ENCODE results near the gene DPM1.

The DPM1 gene

GRCh38 chr20:50929299-50930138 is 28.8 kb downstream of the DPM1 start:
- no peak for DNase-seq

GRCh38 chr20:50928469-50928868 is 29.9 kb downstream of the DPM1 start:
- DNase-seq = no peak

GRCh38 chr20:50926530-50926929 is 31.8 kb downstream of the DPM1 start:
- DNase-seq = no peak

DNA sequence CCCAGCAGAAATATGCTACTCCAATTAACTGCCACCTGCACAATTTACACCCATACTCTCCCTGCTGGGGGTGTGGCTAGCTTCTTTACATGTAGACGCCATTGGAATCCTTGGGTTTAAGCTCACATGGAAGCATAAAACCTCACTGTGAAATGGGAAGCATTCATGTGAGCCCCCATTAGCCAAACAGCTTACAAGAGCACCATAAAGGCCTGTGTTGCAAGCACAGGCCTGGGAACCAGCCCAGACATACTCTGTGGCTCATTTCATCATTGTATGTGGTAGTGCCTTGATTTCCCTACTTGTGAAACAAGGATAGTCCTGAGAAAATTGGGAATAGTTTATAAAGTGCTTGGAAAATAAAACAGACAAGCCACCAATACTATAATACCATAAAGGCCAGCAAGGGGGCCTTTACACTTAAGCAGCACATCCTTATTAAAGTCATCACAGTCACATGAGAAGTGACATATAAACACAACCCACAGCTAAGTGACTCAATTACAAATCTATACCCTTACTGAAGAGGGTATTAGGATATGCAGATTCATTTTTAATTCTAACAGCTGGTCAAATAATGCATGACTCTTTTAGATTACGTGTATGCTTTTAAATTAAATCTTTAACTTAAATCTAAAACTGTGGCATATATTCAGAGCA is 33.9 kb downstream of the DPM1 start:
- no peak for DNase-seq

GRCh38 chr20:50921803-50922501 is 36.4 kb downstream of the DPM1 start:
- DNase-seq = no peak

GRCh38 chr20:50920997-50921396 is 37.3 kb downstream of the DPM1 start:
- DNase-seq = no peak

DNA sequence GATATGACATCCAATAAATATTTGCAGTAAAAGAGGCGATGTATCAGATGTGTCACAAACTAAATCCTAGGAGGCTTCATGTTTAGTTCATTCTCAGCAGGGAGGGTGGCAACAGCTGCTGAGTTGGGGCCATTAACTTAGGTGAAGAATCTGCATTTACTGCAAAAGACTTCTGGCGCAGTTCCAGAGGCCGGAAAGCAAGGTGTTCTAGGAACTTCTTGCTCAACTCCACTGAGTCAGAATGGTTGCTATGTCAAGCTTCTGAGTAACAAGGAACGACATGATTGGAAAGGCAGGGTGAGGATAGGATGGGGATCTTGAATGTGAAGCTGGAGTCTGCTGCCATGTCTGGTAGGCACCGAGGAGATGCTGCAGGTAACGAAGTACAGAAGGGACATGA is 38.8 kb downstream of the DPM1 start:
- no peak for DNase-seq

DNA sequence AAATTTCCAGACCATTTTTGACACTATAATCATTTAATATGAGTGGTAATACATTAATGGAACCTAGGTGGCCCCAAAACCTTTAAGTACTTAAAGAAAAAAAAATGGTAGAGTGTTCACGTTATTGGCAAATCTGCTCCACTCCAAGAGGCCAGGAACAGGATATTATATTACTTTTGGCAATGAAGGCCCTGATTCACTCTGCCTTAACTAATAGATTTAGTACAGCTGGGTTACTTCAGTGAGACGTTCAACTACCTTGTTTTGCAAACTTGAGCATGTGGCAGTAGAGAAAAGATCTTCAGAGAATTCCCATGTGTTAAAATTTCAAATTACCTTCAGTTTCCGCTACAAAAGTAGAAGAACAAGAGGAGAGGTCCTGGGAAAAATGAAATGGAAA is 39.9 kb downstream of the DPM1 start:
- DNase-seq = no peak

GRCh38 chr20:50916934-50917333 is 41.4 kb downstream of the DPM1 start:
- no peak for DNase-seq

DNA sequence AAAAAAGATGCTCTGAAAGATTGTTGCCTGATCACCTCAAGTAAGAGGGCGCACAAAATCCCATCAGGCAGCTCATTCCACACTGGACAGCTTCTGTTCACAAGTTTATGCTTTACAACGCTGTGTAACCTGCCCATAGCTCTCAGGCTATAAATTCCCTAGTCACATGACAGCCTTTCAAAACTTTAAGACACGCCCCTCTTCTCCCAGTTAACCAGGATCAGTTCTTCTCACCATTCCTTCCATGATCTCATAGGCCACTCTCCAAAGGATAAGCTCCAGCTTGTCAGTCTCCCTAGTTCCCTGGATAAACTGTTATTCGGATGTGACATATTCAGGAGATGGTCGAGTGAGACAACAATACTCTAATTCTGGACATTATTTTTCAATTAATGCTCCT is 42.1 kb downstream of the DPM1 start:
- DNase-seq = no peak

DNA sequence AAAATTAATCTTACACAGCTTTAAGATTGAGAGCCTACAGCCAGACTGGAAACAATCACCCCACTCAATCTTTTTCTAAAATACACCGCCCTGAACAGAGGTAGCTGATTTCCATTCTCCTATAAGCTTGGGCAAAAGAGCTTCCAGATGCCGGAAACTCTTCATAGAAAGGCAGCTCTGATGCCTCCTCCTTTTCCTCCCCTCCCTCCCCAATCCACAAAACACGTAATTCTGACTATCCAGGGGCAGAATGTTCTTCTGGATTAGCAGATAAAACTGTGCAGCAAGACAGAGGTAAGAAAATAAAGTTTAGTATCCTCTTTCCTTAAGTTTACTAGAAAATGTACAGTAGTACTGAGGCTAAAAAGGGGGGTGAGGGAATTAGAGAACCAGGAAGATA is 42.9 kb downstream of the DPM1 start:
- DNase-seq = no peak

DNA sequence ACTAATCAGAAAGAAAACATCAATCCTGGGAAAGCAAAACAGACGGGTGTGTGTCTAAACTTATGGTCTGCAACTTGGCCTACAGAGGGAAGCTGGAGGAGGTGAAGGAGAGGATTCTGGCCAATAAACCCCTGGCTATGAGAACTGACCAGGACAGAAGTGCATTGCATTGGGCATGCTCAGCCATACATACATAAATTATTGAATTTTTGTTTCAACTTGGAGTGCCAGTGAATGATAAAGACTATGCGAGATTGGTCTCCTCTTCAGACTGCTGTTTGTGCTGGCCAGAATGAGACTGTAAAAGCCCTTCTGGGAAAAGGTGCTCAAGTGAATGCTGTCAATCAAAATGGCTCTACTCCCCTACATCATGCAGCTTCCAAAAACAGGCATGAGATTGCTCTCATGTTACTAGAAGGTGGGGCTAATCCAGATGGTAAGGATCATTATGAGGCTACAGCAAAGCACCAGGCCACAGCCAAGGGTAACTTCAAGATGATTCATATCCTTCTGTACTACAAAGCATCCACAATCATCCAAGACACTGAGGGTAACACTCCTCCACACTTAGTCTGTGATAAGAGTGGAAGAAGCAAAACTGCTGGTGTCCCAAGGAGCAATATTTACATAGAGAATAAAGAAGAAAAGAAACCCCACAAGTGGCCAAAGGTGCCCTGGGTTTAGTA is 44.5 kb downstream of the DPM1 start:
- DNase-seq = no peak

GRCh38 chr20:50911716-50912115 is 46.6 kb downstream of the DPM1 start:
- no peak for DNase-seq

GRCh38 chr20:50911030-50911429 is 47.3 kb downstream of the DPM1 start:
- no peak for DNase-seq

- no peak for DNase-seq
Measured at GRCh38 chr20:50909413-50909812, 48.9 kb downstream of the DPM1 start.

- no peak for DNase-seq
Measured at GRCh38 chr20:50904067-50904570, 54.2 kb downstream of the DPM1 start.

DNA sequence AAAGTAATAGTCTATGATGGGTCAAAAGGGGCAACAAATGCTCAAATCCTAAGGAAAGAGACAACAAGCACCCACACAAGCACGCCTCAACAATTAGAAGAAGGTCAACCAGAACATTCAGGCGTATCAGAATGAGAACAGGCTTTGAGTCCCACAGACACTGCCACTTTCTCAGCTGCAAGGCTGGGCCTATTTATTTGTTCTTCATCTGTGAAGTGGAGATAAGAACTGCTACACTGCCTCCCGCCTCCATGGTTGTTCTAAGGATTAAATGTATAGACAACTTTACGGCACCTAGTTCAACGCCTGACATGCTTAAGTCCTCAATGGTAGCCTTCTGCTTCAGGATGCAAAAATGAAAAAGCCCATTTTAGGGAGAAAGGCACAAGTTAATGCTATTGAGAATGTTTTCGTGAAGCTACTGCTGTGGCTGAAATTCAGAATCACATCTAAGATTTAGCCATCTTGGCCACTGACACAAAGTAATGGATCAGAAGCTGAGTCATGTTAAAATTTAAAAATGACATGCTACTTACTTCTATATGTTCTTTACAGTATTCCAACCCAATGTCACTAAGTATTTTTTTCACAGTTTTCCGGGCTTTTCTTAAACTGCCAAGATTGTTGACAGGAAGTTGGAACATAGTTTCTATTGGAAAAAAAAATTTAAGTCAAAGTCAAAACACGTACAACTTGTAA is 54.8 kb downstream of the DPM1 start:
- no peak for DNase-seq

DNA sequence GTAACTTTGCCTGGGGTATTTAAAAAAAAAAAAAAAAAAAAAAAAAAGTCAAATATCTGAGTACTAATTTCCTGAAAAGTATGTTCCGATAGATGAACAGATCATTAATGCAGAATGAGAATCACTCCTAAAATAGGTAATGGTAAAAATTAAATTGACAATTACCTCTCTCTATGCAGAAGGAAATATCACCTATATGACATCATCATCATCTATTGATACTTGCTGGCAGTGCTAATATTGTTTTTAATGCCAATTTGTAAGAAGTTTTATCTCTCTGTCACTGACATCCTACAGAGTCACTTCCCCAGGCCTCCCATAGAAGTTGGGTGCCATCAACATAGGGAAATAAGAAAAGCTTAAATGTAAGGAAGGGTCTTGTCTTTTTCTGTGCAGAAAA is 57.0 kb downstream of the DPM1 start:
- DNase-seq = no peak

DNA sequence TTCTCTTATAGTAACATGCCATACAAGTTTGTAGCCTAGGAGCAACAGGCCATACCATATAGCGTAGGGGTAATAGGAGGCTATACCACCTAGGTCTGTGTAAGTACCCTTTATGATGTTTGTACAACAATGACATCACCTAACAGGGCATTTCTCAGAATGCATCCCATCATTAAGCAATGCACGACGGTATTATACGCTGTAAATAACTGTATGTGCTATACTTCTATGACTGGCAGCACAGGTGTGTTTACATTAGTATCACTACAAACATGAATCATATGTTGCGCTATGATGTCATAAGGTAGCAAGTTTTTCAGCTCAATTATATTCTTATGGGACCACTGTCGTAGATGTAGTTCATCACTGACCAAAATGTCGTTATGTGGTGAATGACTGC is 58.1 kb downstream of the DPM1 start:
- DNase-seq = no peak

GRCh38 chr20:50898475-50898874 is 59.9 kb downstream of the DPM1 start:
- DNase-seq = no peak

DNA sequence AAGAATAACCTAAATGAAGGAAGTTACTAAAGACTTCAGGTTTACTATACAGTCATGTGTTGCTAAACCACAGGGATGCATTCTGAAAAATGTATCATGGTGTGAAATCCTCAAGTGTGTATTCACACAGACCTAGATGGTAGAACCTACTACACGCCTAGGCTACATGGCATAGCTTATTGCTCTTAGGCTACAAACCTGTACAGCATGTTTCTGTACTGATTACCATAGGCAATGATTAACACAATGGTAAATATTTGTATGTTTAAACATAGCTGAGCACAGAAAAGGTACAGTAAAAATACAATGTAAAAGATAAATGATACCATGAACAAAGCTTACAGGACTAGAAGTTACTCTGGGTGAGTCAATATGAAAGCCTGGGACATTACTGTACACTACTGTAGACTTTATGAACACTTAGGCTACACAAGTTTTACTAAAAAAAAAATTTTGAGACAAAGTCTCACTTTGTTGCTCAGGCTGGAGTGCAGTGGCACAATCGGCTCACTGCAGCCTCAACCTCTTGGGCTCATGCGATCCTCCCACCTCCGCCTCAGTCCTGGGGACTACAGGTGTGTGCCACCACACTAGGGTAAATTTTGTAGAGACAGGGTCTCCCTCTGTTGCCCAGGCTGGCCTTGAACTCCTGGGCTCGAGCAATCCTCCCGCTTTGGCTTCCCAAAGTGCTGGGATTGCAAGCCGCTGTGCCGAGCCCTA is 63.1 kb downstream of the DPM1 start:
- no peak for DNase-seq

GRCh38 chr20:50893620-50894019 is 64.7 kb downstream of the DPM1 start:
- no peak for DNase-seq

Data from activated gamma-delta T cell (primary cell).